ENCODE results near the gene ELF5.

ELF5 gene

GRCh38 chr11:34510218-34510617, 3.4 kb downstream of the ELF5 start:
- Mint-ChIP-seq H3K27ac (no peak overlapping the region), H3K9me3 (ENCODE audit: low read depth) (no peaks in the 10 kb centered on the region), H3K36me3 (no peaks in the 10 kb centered on the region), H3K27me3 (no peaks in the 10 kb centered on the region), H3K4me3 (no peak overlapping the region), H3K4me1 (ENCODE audit: low read depth) (no peaks in the 10 kb centered on the region)

- Mint-ChIP-seq H3K36me3 (no peaks in the 10 kb centered on the region), H3K9me3 (ENCODE audit: low read depth) (no peaks in the 10 kb centered on the region), H3K4me1 (ENCODE audit: low read depth) (no peaks in the 10 kb centered on the region), H3K4me3 (no peak overlapping the region), H3K27ac (no peak overlapping the region), H3K27me3 (no peaks in the 10 kb centered on the region)
Measured at GRCh38 chr11:34509336-34509876, 4.2 kb downstream of the ELF5 start.

GRCh38 chr11:34508524-34508923, 5.1 kb downstream of the ELF5 start:
- H3K9me3 Mint-ChIP-seq (ENCODE audit: low read depth): no peaks in the 10 kb centered on the region
- H3K27me3 Mint-ChIP-seq: no peaks in the 10 kb centered on the region
- H3K27ac Mint-ChIP-seq: no peak overlapping the region
- no peaks in the 10 kb centered on the region for H3K36me3 Mint-ChIP-seq
- H3K4me1 Mint-ChIP-seq (ENCODE audit: low read depth): no peaks in the 10 kb centered on the region
- no peak overlapping the region for H3K4me3 Mint-ChIP-seq

- H3K4me3 Mint-ChIP-seq: no peak overlapping the region
- H3K4me1 Mint-ChIP-seq (ENCODE audit: low read depth): no peaks in the 10 kb centered on the region
- H3K36me3 Mint-ChIP-seq: no peaks in the 10 kb centered on the region
- no peaks in the 10 kb centered on the region for H3K27me3 Mint-ChIP-seq
- H3K27ac Mint-ChIP-seq: no peak overlapping the region
- H3K9me3 Mint-ChIP-seq (ENCODE audit: low read depth): no peaks in the 10 kb centered on the region
Measured at GRCh38 chr11:34507610-34508009, 6.0 kb downstream of the ELF5 start.

- Mint-ChIP-seq H3K4me1 (ENCODE audit: low read depth) (no peaks in the 10 kb centered on the region), H3K9me3 (ENCODE audit: low read depth) (no peaks in the 10 kb centered on the region), H3K4me3 (no peak overlapping the region), H3K27me3 (no peaks in the 10 kb centered on the region), H3K27ac (no peak overlapping the region), H3K36me3 (no peaks in the 10 kb centered on the region)
Measured at GRCh38 chr11:34507156-34507555, 6.4 kb downstream of the ELF5 start.

GRCh38 chr11:34505874-34506273, 7.7 kb downstream of the ELF5 start:
- Mint-ChIP-seq H3K9me3 (ENCODE audit: low read depth) (no peaks in the 10 kb centered on the region), H3K36me3 (no peaks in the 10 kb centered on the region), H3K4me3 (no peak overlapping the region), H3K27ac (no peak overlapping the region), H3K4me1 (ENCODE audit: low read depth) (no peaks in the 10 kb centered on the region), H3K27me3 (peaks cover 1% of the 10 kb centered on the region)

GRCh38 chr11:34502949-34503348, 10.6 kb downstream of the ELF5 start:
- no peak overlapping the region for H3K27ac Mint-ChIP-seq
- no peak overlapping the region for H3K4me3 Mint-ChIP-seq
- no peaks in the 10 kb centered on the region for H3K36me3 Mint-ChIP-seq
- H3K27me3 Mint-ChIP-seq: peaks cover 1% of the 10 kb centered on the region
- no peaks in the 10 kb centered on the region for H3K4me1 Mint-ChIP-seq (ENCODE audit: low read depth)
- no peaks in the 10 kb centered on the region for H3K9me3 Mint-ChIP-seq (ENCODE audit: low read depth)

- Mint-ChIP-seq H3K4me3 (no peak overlapping the region), H3K9me3 (ENCODE audit: low read depth) (no peaks in the 10 kb centered on the region), H3K27ac (no peak overlapping the region), H3K36me3 (no peaks in the 10 kb centered on the region), H3K27me3 (peaks cover 1% of the 10 kb centered on the region), H3K4me1 (ENCODE audit: low read depth) (no peaks in the 10 kb centered on the region)
Measured at GRCh38 chr11:34501949-34502348, 11.6 kb downstream of the ELF5 start.

- no peaks in the 10 kb centered on the region for H3K9me3 Mint-ChIP-seq (ENCODE audit: low read depth)
- H3K4me3 Mint-ChIP-seq: no peak overlapping the region
- H3K36me3 Mint-ChIP-seq: no peaks in the 10 kb centered on the region
- no peak overlapping the region for H3K27ac Mint-ChIP-seq
- H3K27me3 Mint-ChIP-seq: peaks cover 1% of the 10 kb centered on the region
- no peaks in the 10 kb centered on the region for H3K4me1 Mint-ChIP-seq (ENCODE audit: low read depth)
Measured at GRCh38 chr11:34501500-34501899, 12.1 kb downstream of the ELF5 start.

- H3K9me3 Mint-ChIP-seq (ENCODE audit: low read depth): no peaks in the 10 kb centered on the region
- peaks cover 1% of the 10 kb centered on the region for H3K27me3 Mint-ChIP-seq
- H3K36me3 Mint-ChIP-seq: no peaks in the 10 kb centered on the region
- H3K27ac Mint-ChIP-seq: no peak overlapping the region
- H3K4me1 Mint-ChIP-seq (ENCODE audit: low read depth): no peaks in the 10 kb centered on the region
- no peak overlapping the region for H3K4me3 Mint-ChIP-seq
Measured at GRCh38 chr11:34499719-34500500, 13.7 kb downstream of the ELF5 start.

- Mint-ChIP-seq H3K27me3 (no peaks in the 10 kb centered on the region), H3K4me3 (no peak overlapping the region), H3K9me3 (ENCODE audit: low read depth) (no peaks in the 10 kb centered on the region), H3K27ac (no peak overlapping the region), H3K36me3 (no peaks in the 10 kb centered on the region), H3K4me1 (ENCODE audit: low read depth) (no peaks in the 10 kb centered on the region)
Measured at GRCh38 chr11:34495724-34496377, 17.7 kb downstream of the ELF5 start.

- H3K27ac Mint-ChIP-seq: no peak overlapping the region
- no peak overlapping the region for H3K4me3 Mint-ChIP-seq
- H3K36me3 Mint-ChIP-seq: no peaks in the 10 kb centered on the region
- H3K4me1 Mint-ChIP-seq (ENCODE audit: low read depth): no peaks in the 10 kb centered on the region
- no peaks in the 10 kb centered on the region for H3K27me3 Mint-ChIP-seq
- no peaks in the 10 kb centered on the region for H3K9me3 Mint-ChIP-seq (ENCODE audit: low read depth)
Measured at GRCh38 chr11:34495239-34495723, 18.3 kb downstream of the ELF5 start.

GRCh38 chr11:34493926-34494595, 19.5 kb downstream of the ELF5 start:
- no peak overlapping the region for H3K27ac Mint-ChIP-seq
- H3K9me3 Mint-ChIP-seq (ENCODE audit: low read depth): no peaks in the 10 kb centered on the region
- H3K4me3 Mint-ChIP-seq: no peak overlapping the region
- no peaks in the 10 kb centered on the region for H3K27me3 Mint-ChIP-seq
- H3K4me1 Mint-ChIP-seq (ENCODE audit: low read depth): no peaks in the 10 kb centered on the region
- H3K36me3 Mint-ChIP-seq: no peaks in the 10 kb centered on the region

GRCh38 chr11:34493468-34493867, 20.1 kb downstream of the ELF5 start:
- Mint-ChIP-seq H3K36me3 (no peaks in the 10 kb centered on the region), H3K4me1 (ENCODE audit: low read depth) (no peaks in the 10 kb centered on the region), H3K27ac (no peak overlapping the region), H3K4me3 (no peak overlapping the region), H3K9me3 (ENCODE audit: low read depth) (no peaks in the 10 kb centered on the region), H3K27me3 (no peaks in the 10 kb centered on the region)

- H3K36me3 Mint-ChIP-seq: no peaks in the 10 kb centered on the region
- H3K4me3 Mint-ChIP-seq: no peak overlapping the region
- no peaks in the 10 kb centered on the region for H3K4me1 Mint-ChIP-seq (ENCODE audit: low read depth)
- no peaks in the 10 kb centered on the region for H3K9me3 Mint-ChIP-seq (ENCODE audit: low read depth)
- H3K27ac Mint-ChIP-seq: no peak overlapping the region
- H3K27me3 Mint-ChIP-seq: no peaks in the 10 kb centered on the region
Measured at GRCh38 chr11:34492806-34493414, 20.7 kb downstream of the ELF5 start.

Measured in activated naive CD8-positive, alpha-beta T cell (primary cell).